Neuron (in vitro differentiated cells): ENCODE results near the gene KCNK10.

ENCODE experiments used
- H2AFZ ChIP-seq: one replicate; pipeline ENCODE4 v1.6.1; 2013; ENCODE audit warnings: low read depth, mild to moderate bottlenecking, inconsistent platforms, low read length, moderate library complexity
- H3K27me3 ChIP-seq: one replicate; pipeline ENCODE4 v1.6.1; 2013; ENCODE audit warnings: low read length; ENCODE audit not compliant: insufficient read depth
- H3K36me3 ChIP-seq: one replicate; pipeline ENCODE4 v1.6.1; 2013; ENCODE audit warnings: low read length; ENCODE audit not compliant: insufficient read depth
- H3K4me1 ChIP-seq: one replicate; pipeline ENCODE4 v1.6.1; 2013; ENCODE audit warnings: low read length; ENCODE audit not compliant: insufficient read depth
- H3K4me3 ChIP-seq: 2 replicates; pipeline ENCODE4 v1.5.1; 2013; ENCODE audit warnings: mild to moderate bottlenecking, low read length, moderate library complexity
- H3K9me3 ChIP-seq: one replicate; pipeline ENCODE4 v1.6.1; 2013; ENCODE audit warnings: low read length

The KCNK10 gene

DNA sequence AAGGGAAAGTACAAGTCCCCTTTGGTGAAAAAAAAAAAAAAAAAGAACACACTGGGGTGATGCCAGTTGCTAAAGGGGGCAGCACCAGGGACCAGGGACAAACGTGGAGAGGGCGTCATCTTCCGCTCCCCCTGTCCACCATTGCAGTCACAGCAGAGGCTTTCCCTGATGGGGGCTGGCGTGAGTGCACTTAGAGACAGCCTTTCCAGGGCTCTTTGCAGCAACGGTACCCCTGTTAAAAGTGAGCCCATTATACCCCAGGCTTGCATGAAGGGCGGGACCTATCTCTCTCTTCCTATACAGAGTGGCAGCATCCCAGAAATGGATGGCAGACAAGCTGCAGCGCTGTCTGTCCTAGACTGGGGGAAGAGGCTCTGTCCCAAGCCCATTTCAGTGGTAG lies 155.0 kb downstream of the KCNK10 start:
- Histone ChIP-seq H2AFZ (no peak overlapping the region), H3K36me3 (no peaks in the 10 kb centered on the region), H3K9me3 (no peaks in the 10 kb centered on the region), H3K4me3 (no peak overlapping the region), H3K27me3 (no peaks in the 10 kb centered on the region), H3K4me1 (peaks cover 6% of the 10 kb centered on the region)

DNA sequence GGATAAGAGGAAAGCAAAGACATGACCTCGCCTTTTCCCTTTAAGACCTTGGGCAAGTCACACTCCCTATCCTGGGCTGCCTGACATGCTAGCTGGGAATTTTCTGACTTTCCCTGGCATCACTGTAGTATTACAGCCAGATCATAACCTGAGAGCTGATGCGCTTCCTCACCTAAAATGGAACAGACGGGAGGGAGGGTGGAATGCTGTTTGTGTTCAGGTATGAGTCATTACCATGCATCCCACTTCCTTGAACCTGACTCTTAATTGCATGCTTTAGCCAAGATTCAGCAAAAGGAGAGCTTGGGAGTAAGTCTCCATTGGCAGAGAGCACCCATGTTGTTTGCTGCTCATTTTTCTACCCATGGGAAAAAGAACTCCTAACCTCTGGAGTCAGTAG lies 156.5 kb downstream of the KCNK10 start:
- H3K4me3 ChIP-seq, result no peak overlapping the region
- H2AFZ ChIP-seq, result no peak overlapping the region
- H3K36me3 ChIP-seq, result no peaks in the 10 kb centered on the region
- peaks cover 10% of the 10 kb centered on the region for H3K4me1 ChIP-seq
- no peaks in the 10 kb centered on the region for H3K9me3 ChIP-seq
- H3K27me3 ChIP-seq, result no peaks in the 10 kb centered on the region

DNA sequence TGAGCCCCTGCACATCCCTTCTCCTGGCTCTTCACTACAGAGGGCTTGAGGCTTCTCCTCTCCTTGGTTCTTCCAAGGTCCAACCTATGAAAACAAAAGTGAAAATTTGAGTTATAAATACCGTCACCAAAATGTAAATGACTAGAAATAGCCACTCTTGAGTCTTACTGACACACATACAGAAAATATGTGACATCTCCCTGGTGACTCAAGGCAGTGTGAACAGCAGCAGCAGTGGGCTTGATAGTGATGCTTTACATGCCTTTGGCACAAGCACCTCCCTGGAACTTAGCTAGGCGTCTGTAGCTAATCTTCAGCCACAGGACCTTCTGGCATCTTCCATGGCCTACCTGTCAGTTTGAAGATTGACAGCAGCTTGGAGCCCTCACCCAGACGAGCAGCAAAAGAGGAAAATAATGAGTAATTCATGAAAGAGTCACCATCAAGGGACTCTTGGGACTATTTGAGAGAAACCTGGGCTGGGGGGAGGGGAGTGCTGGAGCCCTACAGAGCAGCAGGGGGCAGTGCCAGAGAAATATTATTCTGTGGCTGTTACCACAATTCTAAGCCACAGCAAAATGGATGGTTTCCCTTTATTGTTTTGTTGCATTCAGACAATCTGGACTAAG lies 158.0 kb downstream of the KCNK10 start:
- Histone ChIP-seq H3K27me3 (no peaks in the 10 kb centered on the region), H3K9me3 (no peaks in the 10 kb centered on the region), H3K4me3 (no peak overlapping the region), H3K4me1 (peaks cover 10% of the 10 kb centered on the region), H3K36me3 (no peaks in the 10 kb centered on the region), H2AFZ (no peak overlapping the region)

DNA sequence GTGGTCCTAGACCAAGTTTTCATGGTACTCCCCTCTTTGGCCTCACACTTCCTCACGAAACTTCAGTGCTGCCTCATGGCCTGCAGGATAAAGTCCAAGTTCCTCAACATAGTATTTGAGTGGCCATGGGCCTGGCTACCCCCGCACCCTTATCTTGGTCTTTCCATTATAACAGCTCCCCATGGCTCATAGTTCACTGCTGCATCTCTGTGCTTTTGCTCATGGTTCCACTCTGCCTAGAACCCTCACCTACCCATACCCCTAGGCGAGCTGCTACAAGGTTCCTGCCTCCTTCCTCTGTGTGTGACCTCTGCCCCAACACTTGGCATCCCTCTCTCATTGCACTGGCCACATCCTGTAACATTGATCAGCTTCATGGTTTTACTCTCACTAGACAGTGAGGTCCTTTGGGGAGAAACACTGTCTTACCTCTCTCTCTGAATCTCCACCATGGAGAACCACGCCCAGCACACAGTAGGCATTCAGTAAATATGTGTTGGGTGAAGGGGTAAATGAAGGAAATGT lies 159.3 kb downstream of the KCNK10 start:
- Histone ChIP-seq H3K36me3 (no peaks in the 10 kb centered on the region), H2AFZ (no peak overlapping the region), H3K4me3 (no peak overlapping the region), H3K4me1 (peaks cover 10% of the 10 kb centered on the region), H3K27me3 (no peaks in the 10 kb centered on the region), H3K9me3 (no peaks in the 10 kb centered on the region)

DNA sequence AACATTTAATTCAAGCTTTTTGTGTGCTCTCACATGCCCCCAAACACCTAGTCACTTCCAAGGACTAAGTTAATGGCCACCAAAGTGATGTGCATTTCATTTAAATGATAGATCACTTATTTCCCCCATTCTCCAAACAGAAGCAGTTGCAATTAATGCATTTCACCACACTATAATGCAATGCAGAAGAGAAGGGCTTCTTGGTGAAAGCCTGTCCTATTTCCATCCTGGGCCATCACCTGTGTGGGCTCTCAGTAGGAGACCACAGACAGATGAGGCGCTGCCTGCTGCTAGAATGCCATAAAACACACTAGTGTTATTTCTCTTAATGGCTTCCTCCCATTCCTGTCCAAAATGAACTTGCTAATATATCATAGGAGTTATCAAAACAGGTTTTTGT lies 166.9 kb downstream of the KCNK10 start:
- Histone ChIP-seq H3K4me3 (no peak overlapping the region), H3K4me1 (no peaks in the 10 kb centered on the region), H3K9me3 (no peaks in the 10 kb centered on the region), H2AFZ (no peak overlapping the region), H3K36me3 (no peaks in the 10 kb centered on the region), H3K27me3 (no peaks in the 10 kb centered on the region)

GRCh38 chr14:88154926-88155325 lies 168.1 kb downstream of the KCNK10 start:
- H2AFZ ChIP-seq, result no peak overlapping the region
- no peaks in the 10 kb centered on the region for H3K36me3 ChIP-seq
- H3K4me3 ChIP-seq, result no peak overlapping the region
- no peaks in the 10 kb centered on the region for H3K27me3 ChIP-seq
- no peaks in the 10 kb centered on the region for H3K4me1 ChIP-seq
- H3K9me3 ChIP-seq, result no peaks in the 10 kb centered on the region

- no peak overlapping the region for H3K4me3 ChIP-seq
- H2AFZ ChIP-seq, result no peak overlapping the region
- no peaks in the 10 kb centered on the region for H3K36me3 ChIP-seq
- no peaks in the 10 kb centered on the region for H3K4me1 ChIP-seq
- H3K27me3 ChIP-seq, result no peaks in the 10 kb centered on the region
- H3K9me3 ChIP-seq, result no peaks in the 10 kb centered on the region
Measured at GRCh38 chr14:88154321-88154720, 168.7 kb downstream of the KCNK10 start.

DNA sequence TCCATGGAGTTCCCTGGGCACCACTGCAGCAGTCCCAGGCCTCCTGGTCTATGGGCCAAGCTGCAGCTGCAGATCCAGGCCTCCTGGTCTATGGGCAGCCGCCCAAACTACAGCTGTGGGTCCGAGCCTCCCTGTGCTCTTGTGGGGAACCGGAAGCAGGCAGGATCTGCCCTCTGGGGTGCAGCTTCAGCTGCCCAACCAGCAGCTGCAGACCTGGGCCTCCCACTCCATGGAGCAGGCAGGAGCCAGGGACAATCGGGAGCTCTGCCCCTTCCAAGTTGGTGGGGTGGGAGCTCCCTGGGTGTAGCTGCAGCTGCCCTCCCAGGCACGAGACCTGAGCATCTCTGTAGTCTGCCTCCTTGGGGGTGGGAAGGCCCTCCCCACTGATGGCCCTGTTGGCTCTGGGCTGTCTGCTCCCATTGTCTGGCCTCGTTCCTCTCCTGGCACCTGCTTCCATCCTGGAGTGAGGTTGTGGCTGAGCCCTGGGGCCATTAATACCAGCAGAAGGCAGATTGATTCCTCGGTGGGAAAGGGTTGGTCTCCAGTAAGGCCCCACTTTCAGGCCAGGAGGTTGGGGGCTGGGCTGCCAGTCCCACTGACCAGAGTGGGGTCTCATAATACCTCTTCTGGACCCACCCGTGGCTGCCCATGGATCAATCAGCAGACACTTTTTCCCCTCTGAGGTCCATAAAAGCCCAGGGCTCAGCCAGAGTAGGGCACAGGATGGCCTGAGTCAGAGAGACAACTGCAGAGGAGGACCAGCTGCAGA lies 176.0 kb downstream of the KCNK10 start:
- H3K4me3 ChIP-seq, result no peak overlapping the region
- H3K4me1 ChIP-seq, result no peaks in the 10 kb centered on the region
- no peaks in the 10 kb centered on the region for H3K9me3 ChIP-seq
- H3K27me3 ChIP-seq, result peaks cover 7% of the 10 kb centered on the region
- no peak overlapping the region for H2AFZ ChIP-seq
- no peaks in the 10 kb centered on the region for H3K36me3 ChIP-seq

- Histone ChIP-seq H2AFZ (no peak overlapping the region), H3K36me3 (no peaks in the 10 kb centered on the region), H3K9me3 (no peaks in the 10 kb centered on the region), H3K4me1 (no peaks in the 10 kb centered on the region), H3K27me3 (peaks cover 7% of the 10 kb centered on the region), H3K4me3 (no peak overlapping the region)
Measured at GRCh38 chr14:88143810-88144209, 179.3 kb downstream of the KCNK10 start.

- Histone ChIP-seq H3K4me3 (no peak overlapping the region), H3K4me1 (no peaks in the 10 kb centered on the region), H3K36me3 (no peaks in the 10 kb centered on the region), H2AFZ (no peak overlapping the region), H3K9me3 (no peaks in the 10 kb centered on the region), H3K27me3 (peaks cover 7% of the 10 kb centered on the region)
Measured at GRCh38 chr14:88142997-88143396, 180.1 kb downstream of the KCNK10 start.

GRCh38 chr14:88140874-88141273 lies 182.2 kb downstream of the KCNK10 start:
- Histone ChIP-seq H3K4me3 (no peak overlapping the region), H3K4me1 (no peaks in the 10 kb centered on the region), H2AFZ (no peak overlapping the region), H3K9me3 (no peaks in the 10 kb centered on the region), H3K27me3 (peaks cover 7% of the 10 kb centered on the region), H3K36me3 (no peaks in the 10 kb centered on the region)

DNA sequence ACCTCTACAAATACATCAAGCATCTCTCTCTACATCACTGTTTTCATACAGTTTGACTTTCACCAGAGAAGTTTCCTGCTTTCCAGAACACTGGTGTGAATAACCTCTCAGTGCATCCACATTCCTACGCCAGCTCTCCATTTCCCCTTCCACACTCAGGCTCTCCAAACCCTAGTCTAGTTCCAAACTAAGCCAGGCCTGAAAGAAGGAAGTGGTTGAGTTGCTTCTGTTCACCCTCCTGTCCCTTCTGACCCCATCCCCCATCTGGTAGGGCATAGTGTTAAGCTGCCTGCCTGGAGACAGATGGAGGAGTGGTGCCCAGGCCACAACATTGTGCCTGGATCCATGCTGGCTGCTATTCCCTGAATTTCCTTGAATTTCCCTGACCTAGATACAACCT lies 185.7 kb downstream of the KCNK10 start:
- Histone ChIP-seq H3K4me3 (no peak overlapping the region), H2AFZ (no peak overlapping the region), H3K9me3 (no peaks in the 10 kb centered on the region), H3K27me3 (no peaks in the 10 kb centered on the region), H3K4me1 (no peaks in the 10 kb centered on the region), H3K36me3 (no peaks in the 10 kb centered on the region)
